ENCODE results near the gene GAS6. TPM values are rescaled to one million over a fixed set of nuclear protein-coding genes. Genes with fewer than 3 reads are reported as not detected.

Gene GAS6
- total and polyA plus RNA-seq, 2 donors (not counting 3 experiments of a cell fraction or from before 2014, with no cell fraction given) = 69.2 to 109 TPM

- FAIRE-seq = no peak
- Histone ChIP-seq H4K20me1 (replicated peaks; ENCODE audit: control insufficient read depth, extremely low read depth, insufficient read depth, low read length) (no peaks in the 10 kb centered on the region), H3K36me3 (ENCODE audit: control insufficient read depth in 2 of 2, extremely low read depth in 1 of 2, insufficient read depth in 2 of 2, low read length in 2 of 2) (peaks cover 0 to 16% of the 10 kb centered on the region in 2 experiments), H3K79me2 (ENCODE audit: control insufficient read depth, insufficient read depth, low read length) (no peaks in the 10 kb centered on the region), H3K9ac (replicated peaks; ENCODE audit: extremely low read depth, insufficient read depth, low read length) (no peak overlapping the region), H3K9me1 (replicated peaks; ENCODE audit: control insufficient read depth, extremely low read depth, insufficient read depth, low read length) (no peaks in the 10 kb centered on the region), H3K9me3 (replicated peaks; ENCODE audit: control insufficient read depth, insufficient read depth, low read length) (no peaks in the 10 kb centered on the region), H3K4me3 (replicated peaks in 1 of 3; ENCODE audit: insufficient read depth in 1 of 3, low read depth in 1 of 3, low read length in 3 of 3) (no peak overlapping the region), H2AFZ (ENCODE audit: low read depth, low read length) (no peak overlapping the region), H3K27me3 (ENCODE audit: control insufficient read depth in 2 of 2, insufficient read depth in 2 of 2, low read length in 2 of 2) (no peaks in the 10 kb centered on the region), H3K4me1 (ENCODE audit: control insufficient read depth, extremely low read depth, insufficient read depth, low read length) (no peaks in the 10 kb centered on the region), H3K27ac (ENCODE audit: insufficient read depth, low read depth, low read length) (no peak overlapping the region), H3K4me2 (ENCODE audit: insufficient read depth, low read length) (no peak overlapping the region)
- no TSS peak for BruUV-seq (replicated peaks)
- CTCF ChIA-PET = interaction anchor here (5.4 kb wide), 1 partner anchor 81 kb away, joined by 21 read pairs; no protein-coding TSS in a partner anchor
- TF ChIP-seq CTCF (IDR thresholded peaks at IDR 0.05; ENCODE audit: extremely low read depth in 1 of 2, insufficient read depth in 1 of 2, low read depth in 1 of 2, low read length in 2 of 2) = no peak
- no peak for TF ChIP-seq POLR2A (IDR thresholded peaks at IDR 0.05; ENCODE audit: low read depth, low read length)
- no peak for TF ChIP-seq EZH2 (IDR thresholded peaks at IDR 0.05; ENCODE audit: borderline replicate concordance, low read depth, low read length, severe bottlenecking)
- no peak for TF ChIP-seq POLR2AphosphoS5 (IDR thresholded peaks at IDR 0.05; ENCODE audit: insufficient read depth, low read depth, low read length)
- TF ChIP-seq MYC (IDR thresholded peaks at IDR 0.05; ENCODE audit: low read depth, low read length) = no peak
- TF ChIP-seq MAX (IDR thresholded peaks at IDR 0.05; ENCODE audit: insufficient read depth, insufficient read length) = no peak
- no peak for TF ChIP-seq GATA2 (IDR thresholded peaks at IDR 0.05; ENCODE audit: insufficient read depth, insufficient read length, low read depth, low read length)
- no peak for TF ChIP-seq JUN (IDR thresholded peaks at IDR 0.05; ENCODE audit: borderline replicate concordance, insufficient read depth, insufficient read length, low read depth)
- TF ChIP-seq FOS (IDR thresholded peaks at IDR 0.05; ENCODE audit: borderline replicate concordance, insufficient read depth, low read length) = no peak
- dilution Hi-C loops (cut with MboI; ENCODE audit: extremely low pct_ligation_motif_present, low sequenced_read_pairs) (no loop called here), intact Hi-C loops (cut with micrococcal nuclease) (no loop called here)
- DNase-seq (ENCODE audit: low read depth, low spot score) = no peak
- POLR2A ChIA-PET = no interaction called here
These were observed 40.7 kb downstream of the GAS6 start for GRCh38 chr13:113822956-113823744.

All from endothelial cell of umbilical vein (primary cell).